ENCODE measurements around the gene TGFBRAP1. TPM values are rescaled to one million over a fixed set of nuclear protein-coding genes. Genes with fewer than 3 reads are reported as not detected.

Gene TGFBRAP1
- total and polyA plus RNA-seq, 9 of the 15 experiments (the other 6 are each of a cell fraction or from before 2014, with no cell fraction given): 3.7 to 18.0 (median 11.0) TPM

DNA sequence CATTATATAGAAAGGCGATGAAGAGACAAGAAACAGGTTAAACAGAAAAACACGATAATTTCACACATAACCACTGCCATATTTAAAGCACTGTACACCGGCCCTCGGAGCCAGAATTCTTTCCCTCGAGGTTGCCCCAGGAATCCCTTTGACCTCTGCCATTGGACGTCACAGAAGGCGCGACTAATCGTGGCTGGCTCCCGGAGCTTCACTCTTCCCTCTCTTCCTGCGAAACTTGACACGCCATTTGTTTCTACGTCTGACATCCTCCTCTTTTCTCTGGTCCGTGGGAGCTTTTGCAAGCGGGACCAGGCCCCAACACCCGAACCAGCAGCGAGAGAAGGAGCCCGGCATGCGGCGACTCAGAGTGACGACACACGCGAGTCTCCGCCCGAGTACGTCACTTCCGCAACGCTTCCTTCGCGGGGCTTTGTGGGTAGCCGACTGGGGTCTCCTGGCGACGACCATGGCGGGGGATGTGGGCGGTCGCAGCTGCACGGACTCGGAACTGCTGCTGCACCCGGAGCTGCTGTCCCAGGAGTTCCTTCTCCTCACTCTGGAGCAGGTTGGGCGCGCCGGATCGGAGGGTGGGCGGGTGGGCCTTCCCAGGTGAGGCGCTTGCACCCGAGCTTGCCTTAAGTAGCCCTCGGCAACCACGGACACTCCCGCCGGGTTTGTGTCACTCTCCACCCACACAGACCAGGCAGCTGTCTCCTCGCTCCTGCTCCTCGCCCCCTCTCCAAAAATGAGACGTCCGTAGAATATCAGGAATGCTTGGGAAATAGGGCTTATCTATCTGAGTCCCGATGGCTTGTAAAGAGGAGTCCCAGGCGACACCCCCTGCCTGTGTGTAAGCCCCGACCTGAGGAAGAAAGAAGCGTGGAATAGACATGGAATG is 7.8 kb upstream of the TGFBRAP1 start, which contains the start of gene C2orf49 (continued):
- no peak; the same call in 1 of the 2 replicates for TF ChIP-seq RB1 (IDR thresholded peaks at IDR 0.05; ENCODE audit: low read depth)
- no peak for TF ChIP-seq CHCHD3 (CRISPR knock-in tag; IDR thresholded peaks at IDR 0.05)
- TF ChIP-seq TBP (optimal IDR thresholded peaks at IDR 0.05; ENCODE audit: low read depth, low read length): peak; percentile 62
- peak; percentile 99 for TF ChIP-seq DIDO1 (tag; IDR thresholded peaks at IDR 0.05; ENCODE audit: low read depth)
- no peak for TF ChIP-seq SRSF9 (IDR thresholded peaks at IDR 0.05; ENCODE audit: borderline replicate concordance, low read depth, low read length)
- TF ChIP-seq ZNF444 (CRISPR knock-in tag; IDR thresholded peaks at IDR 0.05): no peak
- no peak for TF ChIP-seq PHB (CRISPR knock-in tag; IDR thresholded peaks at IDR 0.05)
- no peak for TF ChIP-seq SNRNP70 (optimal IDR thresholded peaks at IDR 0.05; ENCODE audit: low read depth, low read length)
- TF ChIP-seq, protein P1, sequence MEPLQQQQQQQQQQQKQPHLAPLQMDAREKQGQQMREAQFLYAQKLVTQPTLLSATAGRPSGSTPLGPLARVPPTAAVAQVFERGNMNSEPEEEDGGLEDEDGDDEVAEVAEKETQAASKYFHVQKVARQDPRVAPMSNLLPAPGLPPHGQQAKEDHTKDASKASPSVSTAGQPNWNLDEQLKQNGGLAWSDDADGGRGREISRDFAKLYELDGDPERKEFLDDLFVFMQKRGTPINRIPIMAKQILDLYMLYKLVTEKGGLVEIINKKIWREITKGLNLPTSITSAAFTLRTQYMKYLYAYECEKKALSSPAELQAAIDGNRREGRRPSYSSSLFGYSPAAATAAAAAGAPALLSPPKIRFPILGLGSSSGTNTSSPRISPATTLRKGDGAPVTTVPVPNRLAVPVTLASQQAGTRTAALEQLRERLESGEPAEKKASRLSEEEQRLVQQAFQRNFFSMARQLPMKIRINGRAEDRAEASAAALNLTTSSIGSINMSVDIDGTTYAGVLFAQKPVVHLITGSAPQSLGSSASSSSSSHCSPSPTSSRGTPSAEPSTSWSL (CRISPR knock-in tag; IDR thresholded peaks at IDR 0.05; ENCODE audit: borderline replicate concordance): no peak
- TF ChIP-seq, protein P2, sequence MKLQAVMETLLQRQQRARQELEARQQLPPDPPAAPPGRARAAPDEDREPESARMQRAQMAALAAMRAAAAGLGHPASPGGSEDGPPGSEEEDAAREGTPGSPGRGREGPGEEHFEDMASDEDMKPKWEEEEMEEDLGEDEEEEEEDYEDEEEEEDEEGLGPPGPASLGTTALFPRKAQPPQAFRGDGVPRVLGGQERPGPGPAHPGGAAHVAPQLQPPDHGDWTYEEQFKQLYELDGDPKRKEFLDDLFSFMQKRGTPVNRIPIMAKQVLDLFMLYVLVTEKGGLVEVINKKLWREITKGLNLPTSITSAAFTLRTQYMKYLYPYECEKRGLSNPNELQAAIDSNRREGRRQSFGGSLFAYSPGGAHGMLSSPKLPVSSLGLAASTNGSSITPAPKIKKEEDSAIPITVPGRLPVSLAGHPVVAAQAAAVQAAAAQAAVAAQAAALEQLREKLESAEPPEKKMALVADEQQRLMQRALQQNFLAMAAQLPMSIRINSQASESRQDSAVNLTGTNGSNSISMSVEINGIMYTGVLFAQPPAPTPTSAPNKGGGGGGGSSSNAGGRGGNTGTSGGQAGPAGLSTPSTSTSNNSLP (IDR thresholded peaks at IDR 0.05; ENCODE audit: borderline replicate concordance, low read depth, low read length): no peak
- TF ChIP-seq, protein P3, sequence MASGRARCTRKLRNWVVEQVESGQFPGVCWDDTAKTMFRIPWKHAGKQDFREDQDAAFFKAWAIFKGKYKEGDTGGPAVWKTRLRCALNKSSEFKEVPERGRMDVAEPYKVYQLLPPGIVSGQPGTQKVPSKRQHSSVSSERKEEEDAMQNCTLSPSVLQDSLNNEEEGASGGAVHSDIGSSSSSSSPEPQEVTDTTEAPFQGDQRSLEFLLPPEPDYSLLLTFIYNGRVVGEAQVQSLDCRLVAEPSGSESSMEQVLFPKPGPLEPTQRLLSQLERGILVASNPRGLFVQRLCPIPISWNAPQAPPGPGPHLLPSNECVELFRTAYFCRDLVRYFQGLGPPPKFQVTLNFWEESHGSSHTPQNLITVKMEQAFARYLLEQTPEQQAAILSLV (tag; IDR thresholded peaks at IDR 0.05): no peak
- no peak for TF ChIP-seq IFI16 (CRISPR knock-in tag; IDR thresholded peaks at IDR 0.05)
- TF ChIP-seq, protein P4, sequence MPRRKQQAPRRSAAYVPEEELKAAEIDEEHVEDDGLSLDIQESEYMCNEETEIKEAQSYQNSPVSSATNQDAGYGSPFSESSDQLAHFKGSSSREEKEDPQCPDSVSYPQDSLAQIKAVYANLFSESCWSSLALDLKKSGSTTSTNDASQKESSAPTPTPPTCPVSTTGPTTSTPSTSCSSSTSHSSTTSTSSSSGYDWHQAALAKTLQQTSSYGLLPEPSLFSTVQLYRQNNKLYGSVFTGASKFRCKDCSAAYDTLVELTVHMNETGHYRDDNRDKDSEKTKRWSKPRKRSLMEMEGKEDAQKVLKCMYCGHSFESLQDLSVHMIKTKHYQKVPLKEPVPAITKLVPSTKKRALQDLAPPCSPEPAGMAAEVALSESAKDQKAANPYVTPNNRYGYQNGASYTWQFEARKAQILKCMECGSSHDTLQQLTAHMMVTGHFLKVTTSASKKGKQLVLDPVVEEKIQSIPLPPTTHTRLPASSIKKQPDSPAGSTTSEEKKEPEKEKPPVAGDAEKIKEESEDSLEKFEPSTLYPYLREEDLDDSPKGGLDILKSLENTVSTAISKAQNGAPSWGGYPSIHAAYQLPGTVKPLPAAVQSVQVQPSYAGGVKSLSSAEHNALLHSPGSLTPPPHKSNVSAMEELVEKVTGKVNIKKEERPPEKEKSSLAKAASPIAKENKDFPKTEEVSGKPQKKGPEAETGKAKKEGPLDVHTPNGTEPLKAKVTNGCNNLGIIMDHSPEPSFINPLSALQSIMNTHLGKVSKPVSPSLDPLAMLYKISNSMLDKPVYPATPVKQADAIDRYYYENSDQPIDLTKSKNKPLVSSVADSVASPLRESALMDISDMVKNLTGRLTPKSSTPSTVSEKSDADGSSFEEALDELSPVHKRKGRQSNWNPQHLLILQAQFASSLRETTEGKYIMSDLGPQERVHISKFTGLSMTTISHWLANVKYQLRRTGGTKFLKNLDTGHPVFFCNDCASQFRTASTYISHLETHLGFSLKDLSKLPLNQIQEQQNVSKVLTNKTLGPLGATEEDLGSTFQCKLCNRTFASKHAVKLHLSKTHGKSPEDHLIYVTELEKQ (CRISPR knock-in tag; IDR thresholded peaks at IDR 0.05): no peak
- peak; percentile 100 for TF ChIP-seq NR2C1 (IDR thresholded peaks at IDR 0.05)
- peak; percentile 100 for TF ChIP-seq NR2C1 (tag; IDR thresholded peaks at IDR 0.05)
- peak; percentile 61; the same call in 1 of the 2 replicates for TF ChIP-seq TOE1 (IDR thresholded peaks at IDR 0.05; ENCODE audit: borderline replicate concordance)
- no peak for TF ChIP-seq TOE1 (CRISPR knock-in tag; IDR thresholded peaks at IDR 0.05; ENCODE audit: borderline replicate concordance, low read depth)
- 0 out of 2 replicates have a peak, but pooled peaks have one; percentile 50 for TF ChIP-seq BACH1 (tag; IDR thresholded peaks at IDR 0.05)
- TF ChIP-seq, protein P5, sequence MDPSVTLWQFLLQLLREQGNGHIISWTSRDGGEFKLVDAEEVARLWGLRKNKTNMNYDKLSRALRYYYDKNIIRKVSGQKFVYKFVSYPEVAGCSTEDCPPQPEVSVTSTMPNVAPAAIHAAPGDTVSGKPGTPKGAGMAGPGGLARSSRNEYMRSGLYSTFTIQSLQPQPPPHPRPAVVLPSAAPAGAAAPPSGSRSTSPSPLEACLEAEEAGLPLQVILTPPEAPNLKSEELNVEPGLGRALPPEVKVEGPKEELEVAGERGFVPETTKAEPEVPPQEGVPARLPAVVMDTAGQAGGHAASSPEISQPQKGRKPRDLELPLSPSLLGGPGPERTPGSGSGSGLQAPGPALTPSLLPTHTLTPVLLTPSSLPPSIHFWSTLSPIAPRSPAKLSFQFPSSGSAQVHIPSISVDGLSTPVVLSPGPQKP (CRISPR knock-in tag; IDR thresholded peaks at IDR 0.05): no peak
